Measurements from ENCODE around the gene BEST3.
"Not testable (repeated sequence)": the region's sequence is repeated elsewhere in the genome, so short reads cannot be mapped to it uniquely, and the experiment has no call there.

BEST3 gene

DNA sequence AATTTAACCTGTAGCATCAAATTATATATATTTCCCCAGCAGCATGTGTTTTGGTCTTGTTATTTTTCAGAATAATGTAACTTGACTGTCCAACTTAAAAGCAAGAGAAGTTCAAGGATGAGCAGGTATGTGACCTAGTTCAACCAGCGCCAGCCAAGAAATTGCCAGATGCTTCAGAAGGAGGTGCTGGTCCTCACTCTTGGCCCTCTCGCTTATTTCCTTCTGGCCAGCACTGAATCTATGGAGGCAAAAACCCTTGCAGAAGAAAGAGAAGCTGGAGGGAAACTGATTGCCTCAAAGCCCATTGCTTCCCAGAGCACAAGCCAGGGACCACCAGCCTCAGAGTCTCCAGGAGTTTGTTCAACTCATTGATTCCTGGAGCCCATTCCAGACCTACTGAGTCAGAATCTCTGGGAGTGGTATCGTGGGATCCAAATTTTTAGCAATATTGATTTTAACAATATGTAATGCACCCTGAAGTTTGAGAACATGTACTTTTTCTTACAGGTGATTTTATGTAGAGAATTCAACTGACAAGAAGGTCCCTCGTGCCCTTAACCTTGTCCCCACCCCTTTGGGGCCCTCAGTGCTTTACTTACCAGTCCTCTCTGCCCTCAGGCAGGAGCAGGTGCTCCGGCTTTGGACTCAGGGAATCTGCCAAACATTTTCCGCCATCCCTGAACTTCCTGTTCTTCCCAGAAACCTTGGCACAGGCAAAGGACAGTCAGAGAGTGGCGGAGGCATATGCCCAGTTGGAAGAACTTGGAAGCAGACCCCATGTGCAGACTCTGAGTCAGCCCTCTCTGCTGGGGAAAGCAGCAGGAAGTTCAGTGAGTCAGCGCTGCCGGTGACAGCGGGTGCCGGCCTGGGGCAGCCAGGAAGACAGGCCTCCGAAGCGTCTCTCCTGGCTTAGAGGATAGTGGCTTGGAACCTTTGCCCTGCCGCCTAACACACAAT lies 10.4 kb downstream of the BEST3 start:
- FAIRE-seq (peak; percentile 83), DNase-seq (ENCODE audit: insufficient read length, low spot score) (peak; percentile 84)

DNA sequence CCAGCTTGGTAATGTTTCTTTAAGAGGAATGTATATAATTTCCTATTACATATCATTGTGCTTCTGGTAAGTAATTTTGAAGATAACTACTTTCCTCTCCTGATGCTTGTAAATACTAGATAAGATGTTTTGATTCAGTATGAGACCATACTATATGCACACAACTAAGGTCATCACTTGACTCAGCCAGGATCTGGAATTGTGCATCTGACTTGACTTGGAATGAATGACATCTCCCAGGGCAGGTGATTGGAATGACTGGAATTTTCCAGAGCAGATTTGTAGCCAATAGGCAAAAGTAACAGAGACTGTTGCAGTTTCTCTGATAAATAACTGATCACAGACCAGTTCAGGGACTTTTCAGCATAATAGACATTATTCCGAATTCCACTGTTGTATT lies 11.1 kb downstream of the BEST3 start:
- DNase-seq (ENCODE audit: insufficient read length, low spot score), result no peak

DNA sequence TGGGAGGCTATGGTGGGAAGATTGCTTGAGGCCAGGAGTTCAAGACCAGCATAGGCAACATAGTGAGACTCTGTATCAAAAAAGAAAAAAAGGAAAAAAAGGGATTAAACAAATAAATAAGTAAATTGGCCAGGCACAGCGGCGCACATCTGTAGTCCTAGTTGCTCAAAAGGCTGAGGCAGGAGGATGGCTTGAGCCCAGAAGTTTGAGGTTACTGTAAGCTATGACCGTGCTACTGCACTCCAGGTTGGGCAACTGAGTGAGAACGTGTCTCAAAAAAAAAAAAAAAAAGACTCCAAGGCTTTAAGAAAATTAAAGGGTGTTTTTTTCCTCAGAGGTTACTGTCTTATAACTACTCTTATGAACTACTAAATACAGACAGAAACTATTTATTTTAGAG lies 11.7 kb downstream of the BEST3 start:
- FAIRE-seq (no peak), DNase-seq (ENCODE audit: insufficient read length, low spot score) (no peak)

More for the DNA sequence above, 11.1 kb downstream of the BEST3 start:
- FAIRE-seq, result no peak

DNA sequence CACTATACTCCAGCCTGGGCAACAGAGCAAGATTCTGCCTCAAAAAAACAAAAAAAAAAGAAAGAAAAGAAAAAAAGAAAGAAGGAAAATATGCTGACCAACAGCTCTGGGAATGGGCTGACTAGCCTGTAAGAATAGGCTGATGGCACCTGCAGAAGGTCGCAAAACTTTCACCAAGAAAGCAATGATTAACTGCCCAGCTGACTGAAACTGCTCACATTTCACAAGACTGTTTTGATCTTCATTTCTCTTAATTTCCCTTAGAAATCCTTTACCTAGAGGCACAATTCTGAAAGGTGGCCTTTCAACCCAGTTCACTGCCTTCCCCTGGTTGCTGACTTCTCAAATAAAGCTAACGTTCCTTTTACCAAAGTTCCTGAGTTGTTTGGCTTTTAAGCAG lies 12.4 kb downstream of the BEST3 start:
- FAIRE-seq, result no peak
- no peak for DNase-seq (ENCODE audit: insufficient read length, low spot score)

DNA sequence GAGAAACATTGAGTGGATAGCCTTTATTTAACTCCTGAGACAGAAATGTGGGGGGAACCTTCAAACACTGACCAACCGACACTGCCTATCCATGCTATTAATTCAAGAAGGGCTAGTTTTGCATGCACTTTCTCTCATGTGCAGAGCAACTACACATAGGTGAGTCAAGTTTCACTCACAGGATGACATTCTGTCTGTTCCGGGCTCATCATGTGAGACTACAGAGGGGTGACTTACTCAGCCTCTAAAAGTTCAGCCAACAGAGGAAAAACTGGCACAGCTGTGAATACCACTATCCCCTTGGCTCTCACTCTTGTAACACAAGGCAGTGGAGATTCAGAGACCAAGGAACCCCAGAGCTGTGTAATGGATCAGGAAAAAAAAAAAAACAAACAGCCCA lies 13.3 kb downstream of the BEST3 start:
- FAIRE-seq, result no peak

DNA sequence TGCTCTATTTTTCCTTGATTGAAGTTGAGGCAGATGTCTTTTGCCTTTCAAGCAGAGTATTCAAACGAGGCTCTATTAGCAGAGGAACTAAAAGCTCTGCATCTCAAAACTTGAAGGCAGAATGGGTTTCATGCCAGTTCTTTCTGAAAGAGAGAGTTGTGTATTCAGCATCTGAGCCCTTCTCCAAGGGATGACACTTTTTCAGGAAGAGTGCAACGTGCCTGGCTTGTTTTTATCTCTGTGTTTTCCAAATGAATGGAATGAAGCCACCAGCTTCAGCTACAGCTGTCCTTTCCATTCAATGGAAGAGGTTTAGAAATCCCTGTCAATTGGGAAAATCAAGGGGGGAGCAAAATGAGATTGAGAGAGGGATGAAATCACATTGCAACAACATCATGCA lies 14.6 kb downstream of the BEST3 start:
- DNase-seq (ENCODE audit: insufficient read length, low spot score) (no peak), FAIRE-seq (no peak)

More for the DNA sequence above, 13.3 kb downstream of the BEST3 start:
- DNase-seq (ENCODE audit: insufficient read length, low spot score), result no peak

DNA sequence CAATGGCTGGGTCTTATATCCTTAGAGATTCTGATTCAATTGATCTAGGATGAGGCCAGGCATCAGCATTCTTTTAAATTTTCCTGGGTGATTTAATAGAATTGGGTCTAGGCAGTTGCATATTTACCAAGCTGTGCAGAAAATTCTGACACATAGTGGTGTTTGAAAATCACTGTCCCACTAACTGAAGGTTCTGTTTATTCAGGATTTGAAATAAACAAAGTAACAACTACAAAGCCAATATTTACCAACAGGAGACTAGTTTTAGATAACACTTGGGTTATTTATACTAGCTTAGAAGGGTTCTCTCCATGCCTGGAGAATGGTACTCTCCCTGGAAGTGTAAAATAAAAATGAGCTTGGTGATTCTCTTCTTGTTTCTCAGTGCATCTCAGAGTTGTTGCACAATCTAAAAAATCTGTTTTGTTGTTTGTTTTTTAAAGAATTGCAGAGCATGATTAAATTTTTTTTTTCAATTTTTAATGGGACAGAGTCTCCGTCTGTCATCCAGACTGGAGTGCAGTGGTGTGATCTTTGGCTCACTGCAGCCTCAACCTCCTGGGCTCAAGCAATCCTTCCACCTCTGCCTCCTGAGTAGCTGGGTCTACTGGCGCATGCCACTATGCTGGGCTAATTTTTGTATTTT lies 16.9 kb downstream of the BEST3 start:
- no peak for FAIRE-seq
- no peak for DNase-seq (ENCODE audit: insufficient read length, low spot score)

DNA sequence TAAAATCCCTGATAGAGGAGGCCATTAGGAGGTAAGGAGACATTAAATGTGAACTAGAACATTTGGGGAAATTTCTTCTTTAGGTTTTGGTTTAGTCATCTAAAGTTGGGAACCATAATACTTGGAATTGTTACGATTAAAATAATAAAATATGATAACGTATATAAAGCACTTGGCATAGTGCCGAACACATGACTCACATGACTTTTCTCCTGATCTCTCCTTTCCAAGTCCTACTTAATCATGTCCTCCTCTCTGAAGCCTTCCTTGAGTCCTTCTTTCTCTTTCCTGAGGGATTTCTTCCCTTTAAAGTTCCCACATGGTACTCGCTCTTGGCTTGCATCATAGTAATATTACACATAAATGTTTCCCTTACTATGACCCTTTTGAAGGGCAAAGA lies 20.0 kb downstream of the BEST3 start:
- FAIRE-seq, result no peak
- DNase-seq (ENCODE audit: insufficient read length, low spot score), result no peak

DNA sequence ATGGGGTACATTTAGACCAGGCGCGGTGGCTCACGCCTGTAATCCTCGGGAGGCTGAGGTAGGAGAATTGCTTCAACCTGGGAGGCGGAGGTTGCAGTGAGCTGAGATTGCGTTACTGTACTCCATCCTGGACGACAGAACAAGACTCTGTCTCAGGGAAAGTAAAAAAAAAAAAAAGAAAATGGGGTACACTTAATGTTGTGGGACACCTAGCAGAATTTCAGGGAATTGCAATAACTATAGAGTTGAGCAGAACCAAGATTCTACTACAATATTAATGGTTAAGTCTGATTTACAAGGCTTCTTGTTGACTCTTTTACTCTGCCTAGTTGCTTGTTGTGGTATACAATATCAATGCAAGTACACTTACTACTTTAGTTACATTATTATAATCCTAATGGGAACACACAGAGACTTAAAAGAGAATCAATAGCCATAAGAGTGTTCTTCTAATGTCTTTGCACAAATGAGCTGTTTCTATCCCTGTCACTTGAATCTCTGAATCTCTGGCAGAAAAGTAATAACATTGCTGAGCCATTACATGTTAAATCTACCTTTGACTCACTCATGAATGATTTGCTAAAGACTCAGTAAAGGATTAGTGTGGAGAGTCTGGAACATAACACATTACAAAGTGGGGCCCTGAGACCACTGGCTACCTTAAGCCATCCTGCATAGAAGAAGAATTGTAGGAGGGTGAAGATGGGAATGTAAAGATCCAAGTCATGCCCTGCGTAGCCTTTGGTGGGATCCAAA lies 22.7 kb downstream of the BEST3 start:
- FAIRE-seq, result no peak
- DNase-seq (ENCODE audit: insufficient read length, low spot score), result no peak

DNA sequence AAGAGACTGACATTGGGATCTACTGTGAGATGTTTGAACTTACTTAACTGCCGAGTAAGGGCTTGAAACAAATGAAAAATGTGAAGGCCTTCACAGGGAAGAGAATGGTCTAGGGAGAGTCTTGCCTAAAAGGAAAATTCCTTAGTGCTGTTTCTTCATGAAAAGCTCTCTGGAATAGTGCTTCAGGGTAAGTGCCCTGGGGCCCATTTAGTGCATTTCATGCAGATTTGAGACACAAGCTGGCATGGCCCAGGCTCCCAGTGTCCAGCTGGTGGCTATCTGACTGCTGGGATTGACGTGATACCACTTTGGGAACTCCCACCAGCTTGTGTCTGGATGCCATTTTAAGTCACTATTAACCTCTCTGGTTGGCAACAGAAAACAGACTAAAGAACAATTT lies 26.9 kb downstream of the BEST3 start:
- FAIRE-seq, result no peak
- DNase-seq (ENCODE audit: insufficient read length, low spot score), result no peak

DNA sequence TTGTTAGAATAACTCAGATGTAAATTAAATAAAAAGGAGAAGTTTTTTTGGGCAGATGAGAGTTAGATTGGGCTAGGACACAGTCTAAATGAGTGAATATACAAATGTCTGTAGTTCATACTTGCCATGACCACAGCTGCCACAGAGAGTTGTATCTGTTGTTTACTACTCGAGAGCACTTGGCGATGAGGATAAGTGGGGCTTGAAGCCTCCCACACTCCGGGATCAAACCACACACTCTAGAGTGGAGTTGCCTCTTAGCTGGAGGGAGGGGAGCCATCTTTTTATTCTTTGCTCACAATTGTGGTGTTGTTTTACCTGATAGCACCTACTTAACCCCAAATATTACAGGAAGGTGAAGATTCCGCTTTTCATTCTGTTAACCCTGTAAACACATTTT lies 27.5 kb downstream of the BEST3 start:
- FAIRE-seq (no peak), DNase-seq (ENCODE audit: insufficient read length, low spot score) (no peak)

DNA sequence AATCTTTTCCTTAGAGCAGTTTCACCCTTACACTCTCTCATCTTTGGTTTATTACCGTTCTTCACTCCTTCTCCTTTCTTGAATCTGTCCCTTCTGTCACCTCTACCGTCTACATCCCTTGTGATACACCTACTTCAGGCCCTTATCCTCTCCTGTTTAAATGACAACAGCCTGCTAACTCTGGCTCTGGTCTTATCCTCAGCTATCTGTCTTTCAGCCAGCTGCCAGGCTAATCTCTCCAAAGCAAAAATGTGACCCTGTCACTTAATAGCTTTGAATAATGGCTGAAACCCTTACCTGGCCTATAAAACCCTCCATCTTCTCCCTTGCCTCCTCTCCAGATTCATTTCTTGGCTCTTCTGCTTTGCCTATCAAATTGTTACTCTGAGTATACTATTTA lies 32.3 kb downstream of the BEST3 start:
- no peak for FAIRE-seq
- DNase-seq (ENCODE audit: insufficient read length, low spot score), result no peak

DNA sequence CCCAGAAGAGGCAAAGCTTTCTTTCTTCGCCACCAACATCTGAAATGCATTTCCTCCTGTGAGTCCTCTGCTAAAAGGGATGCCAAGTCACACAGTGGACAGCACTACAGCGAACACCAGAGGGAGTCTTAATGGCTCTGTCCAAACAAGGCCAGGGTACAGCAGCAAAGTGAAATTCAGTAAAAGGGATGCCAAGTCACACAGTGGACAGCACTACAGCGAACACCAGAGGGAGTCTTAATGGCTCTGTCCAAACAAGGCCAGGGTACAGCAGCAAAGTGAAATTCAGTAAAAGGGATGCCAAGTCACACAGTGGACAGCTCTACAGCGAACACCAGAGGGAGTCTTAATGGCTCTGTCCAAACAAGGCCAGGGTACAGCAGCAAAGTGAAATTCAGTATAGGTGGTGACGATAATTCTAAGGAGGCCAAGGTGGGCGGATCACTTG lies 34.1 kb downstream of the BEST3 start:
- FAIRE-seq, result peak; percentile 89
- DNase-seq (ENCODE audit: insufficient read length, low spot score), result not testable (repeated sequence)

DNA sequence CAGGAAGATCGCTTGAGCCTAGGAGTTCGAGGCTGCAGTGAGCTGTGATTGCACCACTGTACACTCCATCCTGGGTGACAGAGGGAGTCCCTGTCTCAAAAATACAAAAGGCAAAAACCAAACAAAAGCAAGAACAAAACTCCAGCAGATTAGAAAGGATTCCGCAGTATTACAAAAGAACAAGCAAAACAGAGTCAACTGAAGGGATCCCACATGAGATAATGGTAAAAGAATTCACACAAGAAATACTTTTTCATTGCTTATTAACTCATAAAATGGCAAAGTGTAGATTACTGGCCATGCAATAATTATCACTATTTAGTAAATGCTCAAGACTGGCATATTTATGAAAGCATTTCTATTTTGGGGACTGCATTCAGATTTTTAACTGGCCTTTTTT lies 35.4 kb downstream of the BEST3 start:
- FAIRE-seq (no peak), DNase-seq (ENCODE audit: insufficient read length, low spot score) (no peak)

DNA sequence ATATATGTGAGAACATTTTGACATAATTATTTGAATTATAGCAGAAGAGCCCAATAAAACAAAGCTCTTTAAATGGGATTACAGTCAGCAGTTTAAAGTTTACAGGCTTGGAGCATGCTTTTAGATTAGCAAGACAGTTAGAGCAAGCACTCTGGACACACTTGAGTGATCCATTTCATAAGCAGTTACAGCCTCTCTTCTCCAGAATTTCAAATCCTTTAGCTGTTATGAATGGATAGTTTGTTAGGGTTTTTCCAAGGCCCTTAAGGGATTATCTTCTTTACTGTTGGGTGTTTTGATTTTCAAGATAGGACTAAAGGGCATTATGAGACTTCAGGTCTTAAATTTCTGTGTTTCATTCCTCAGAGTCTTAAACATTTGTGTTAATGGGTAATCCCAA lies 36.3 kb downstream of the BEST3 start:
- FAIRE-seq, result no peak
- no peak for DNase-seq (ENCODE audit: insufficient read length, low spot score)

DNA sequence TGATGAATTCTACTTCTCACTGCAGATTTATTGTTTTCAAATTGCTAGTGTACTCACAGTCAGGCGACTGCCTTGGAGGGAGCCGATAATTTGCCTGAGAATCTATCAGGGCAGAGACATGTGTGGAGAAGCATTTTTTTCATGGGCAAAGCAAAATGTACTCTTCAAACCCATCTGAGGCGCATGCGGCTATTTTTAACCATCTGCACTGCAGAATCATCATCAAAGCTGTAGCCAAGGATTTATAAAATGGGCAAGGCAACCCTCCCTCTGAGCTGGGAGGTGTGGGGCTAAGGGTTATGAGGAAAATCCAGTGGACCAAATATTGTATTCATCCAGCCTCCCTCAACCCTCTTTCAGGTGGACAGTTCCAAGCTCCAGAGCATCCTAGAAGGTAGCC lies 37.7 kb downstream of the BEST3 start:
- FAIRE-seq, result no peak
- DNase-seq (ENCODE audit: insufficient read length, low spot score), result no peak

DNA sequence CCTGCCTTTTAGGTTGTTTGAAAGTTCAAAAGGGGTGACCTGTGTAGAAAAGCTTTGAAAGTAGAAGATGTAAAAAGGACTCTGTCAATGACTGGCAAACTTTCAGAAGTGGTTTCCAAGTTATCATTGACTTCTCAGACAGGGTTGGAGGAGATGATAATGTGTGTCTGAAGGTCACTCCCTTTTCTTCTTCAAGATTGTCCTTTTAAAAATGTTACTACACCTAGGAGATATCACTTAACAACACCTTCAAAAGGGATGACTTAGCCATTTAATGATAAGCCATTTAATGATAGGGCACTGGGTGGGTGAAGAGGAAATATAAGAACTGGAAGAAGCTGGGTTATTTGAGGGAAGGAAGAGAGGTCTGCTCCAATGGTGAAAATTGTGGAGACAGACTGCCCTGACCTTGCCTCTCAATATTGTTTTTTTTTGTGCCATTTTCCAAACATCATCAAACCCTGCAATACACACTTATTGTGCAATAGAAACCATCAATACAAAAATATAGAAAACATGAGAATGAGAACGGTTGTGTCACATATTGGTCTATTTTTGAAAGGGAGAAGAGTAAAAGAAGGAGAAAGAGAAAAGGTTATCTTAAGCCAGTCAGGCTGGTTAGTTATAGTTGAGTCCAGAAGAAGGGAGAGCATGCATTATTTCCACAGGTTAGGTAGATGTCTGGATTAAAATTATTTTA lies 38.8 kb downstream of the BEST3 start:
- no peak for FAIRE-seq
- no peak for DNase-seq (ENCODE audit: insufficient read length, low spot score)

DNA sequence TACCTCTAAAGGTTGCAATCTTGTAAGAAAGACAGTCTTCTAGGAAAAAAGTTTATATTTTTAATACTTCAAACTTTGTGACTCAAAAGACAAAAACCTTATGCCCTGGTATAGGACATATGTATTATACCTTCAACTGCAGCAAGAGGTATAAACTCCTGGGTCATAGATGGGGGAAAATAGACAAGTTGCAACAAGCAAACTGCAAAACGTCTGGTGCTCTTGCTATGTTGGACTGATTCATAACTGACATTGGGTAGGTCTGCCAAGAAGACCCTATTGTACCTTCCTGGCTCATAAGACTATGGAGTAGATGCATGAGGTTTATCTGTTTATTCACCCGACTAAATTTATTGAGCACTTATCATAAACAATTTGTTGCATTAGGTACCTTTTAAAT lies 40.9 kb downstream of the BEST3 start:
- DNase-seq (ENCODE audit: insufficient read length, low spot score) (no peak), FAIRE-seq (no peak)

DNA sequence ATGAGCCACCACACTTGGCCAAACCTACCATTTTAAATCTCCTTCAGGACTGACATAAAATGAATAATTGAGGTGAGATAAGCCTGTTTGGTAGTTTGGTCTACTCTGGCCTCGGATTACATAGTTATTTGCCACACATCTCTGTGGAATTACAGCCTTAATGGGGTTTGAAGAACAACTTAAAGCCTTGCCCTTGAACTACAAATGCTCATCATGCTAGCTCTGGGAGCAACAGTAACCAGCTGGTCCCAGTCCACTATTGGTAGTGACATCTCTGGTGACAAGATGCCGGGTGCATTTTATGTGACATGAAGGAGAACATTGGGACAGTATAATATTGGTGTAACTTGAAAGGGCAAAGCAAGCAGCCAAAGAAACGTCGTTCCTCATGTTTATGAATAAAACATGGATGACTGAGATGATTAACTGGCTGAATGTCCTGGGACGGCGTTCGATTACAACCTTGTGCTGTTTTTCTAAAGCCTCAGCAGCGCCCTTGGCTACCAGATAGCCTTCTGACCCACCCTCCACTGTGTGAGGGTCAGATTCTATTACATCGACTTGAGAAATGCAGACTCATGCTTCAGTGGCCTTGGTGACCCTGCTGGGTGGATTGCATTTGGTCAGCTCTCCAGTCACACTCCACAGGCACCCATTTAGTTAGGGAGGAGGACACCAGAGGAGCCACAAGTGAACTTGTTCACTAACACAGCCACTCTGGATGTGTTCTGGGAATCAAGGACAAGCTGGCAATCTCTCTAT lies 41.5 kb downstream of the BEST3 start:
- DNase-seq (ENCODE audit: insufficient read length, low spot score), result no peak
- FAIRE-seq, result no peak

Data from HTR-8/SVneo (cell line).